CD8-positive, alpha-beta memory T cell (primary cell): ENCODE measurements around the gene CRLF1. TPM values are rescaled to one million over a fixed set of nuclear protein-coding genes. Genes with fewer than 3 reads are reported as not detected.

Experiments used
- CTCF ChIA-PET: fragments of 350-600 bp; sonication (Branson Sonifier 250); formaldehyde crosslinking; loops from one replicate; lab custom pipeline; 2021; ENCODE audit warnings: antibody characterized with exemption; lab: Charles Lee
- POLR2A ChIA-PET: fragments of 350-600 bp; sonication (Branson Sonifier 250); formaldehyde crosslinking; loops from one replicate; lab custom pipeline; 2021; ENCODE audit warnings: antibody characterized with exemption; lab: Charles Lee
- DNase-seq, 5 donors: peaks; one replicate each; pipeline versions ENCODE4 v3.0.0 to v3.0.0-alpha.2; 2020 to 2022; ENCODE audit warnings: mixed read lengths in 1 of 5
- H3K27ac ChIP-seq: one replicate; pipeline ENCODE4 v1.7.0; 2013; ENCODE audit warnings: low read depth, mild to moderate bottlenecking, low read length, moderate library complexity
- H3K27me3 ChIP-seq: 2 replicates; pipeline ENCODE4 v1.7.0; 2013; ENCODE audit warnings: low read length, mild to moderate bottlenecking; ENCODE audit not compliant: insufficient read depth, poor library complexity, severe bottlenecking
- H3K36me3 ChIP-seq: 2 replicates; pipeline ENCODE4 v1.7.0; 2013; ENCODE audit warnings: mild to moderate bottlenecking, low read length, moderate library complexity; ENCODE audit not compliant: insufficient read depth
- H3K4me1 ChIP-seq: 2 replicates; pipeline ENCODE4 v1.7.0; 2013; ENCODE audit warnings: mild to moderate bottlenecking, low read length, moderate library complexity; ENCODE audit not compliant: insufficient read depth
- H3K4me3 ChIP-seq: 2 replicates; pipeline ENCODE4 v1.7.0; 2013; ENCODE audit warnings: mild to moderate bottlenecking, low read length
- H3K9me3 ChIP-seq: 2 replicates; pipeline ENCODE4 v1.7.0; 2013; ENCODE audit warnings: mild to moderate bottlenecking, low read length
- H3K27ac Mint-ChIP-seq, 8 donors: one replicate each; pipeline ENCODE4 v1.8.0; 2020 to 2021; ENCODE audit warnings: mixed read lengths in 8 of 8, mild to moderate bottlenecking in 6 of 8, inconsistent platforms in 3 of 8, moderate library complexity in 3 of 8
- H3K27me3 Mint-ChIP-seq, 2 donors: one replicate each; pipeline ENCODE4 v1.8.0; 2020 to 2021; ENCODE audit warnings: mixed read lengths in 2 of 2, mild to moderate bottlenecking in 1 of 2, moderate library complexity in 1 of 2
- H3K36me3 Mint-ChIP-seq, 3 donors: one replicate each; pipeline ENCODE4 v1.8.0; 2020 to 2021; ENCODE audit warnings: mixed read lengths in 3 of 3, inconsistent platforms in 1 of 3, mild to moderate bottlenecking in 1 of 3
- H3K4me1 Mint-ChIP-seq, 3 donors: one replicate each; pipeline ENCODE4 v1.8.0; 2020 to 2021; ENCODE audit warnings: mixed read lengths in 3 of 3, inconsistent platforms in 1 of 3, mild to moderate bottlenecking in 1 of 3
- H3K4me3 Mint-ChIP-seq, 7 donors: one replicate each; pipeline ENCODE4 v1.8.0; 2020 to 2021; ENCODE audit warnings: mixed read lengths in 7 of 7, mild to moderate bottlenecking in 6 of 7, moderate library complexity in 4 of 7, inconsistent platforms in 2 of 7
- H3K9me3 Mint-ChIP-seq, 5 donors: one replicate each; pipeline ENCODE4 v1.8.0; 2020 to 2022; ENCODE audit warnings: mixed read lengths in 5 of 5, mild to moderate bottlenecking in 3 of 5, moderate library complexity in 2 of 5, inconsistent platforms in 1 of 5
- polyA plus RNA-seq: library from polyadenylated mRNA; unstranded; fragments of 300-500 nt; fragmentation: Illumina TruSeq; gene quantifications from one replicate; pipeline ENCODE4 v1.2.3, GENCODE V29; 2021
- total RNA-seq, 2 experiments: library from RNA; stranded (reverse); gene quantifications; one replicate each; pipeline ENCODE4 v1.2.3, GENCODE V29; 2021

The CRLF1 gene
- total and polyA plus RNA-seq, 3 experiments from 2014 or later: not detected

GRCh38 chr19:18557411-18558201 lies 49.0 kb downstream of the CRLF1 start, which contains the start of gene KXD1:
Gene KXD1 (plus strand): TSS chr19:18557870. CDS start chr19:18562057, 4,187 bp downstream.
- H3K9me3 Mint-ChIP-seq: no peaks in the 10 kb centered on the region
- H3K4me3 ChIP-seq: peak within 1 kb of the TSS; percentile 98
- peaks cover 18 to 34% (median 29%) of the 10 kb centered on the region in 3 donors for H3K4me1 Mint-ChIP-seq
- H3K4me1 ChIP-seq: peaks cover 23% of the 10 kb centered on the region
- H3K36me3 Mint-ChIP-seq: peaks cover 0 to 21% (median 0%) of the 10 kb centered on the region in 3 donors
- H3K36me3 ChIP-seq: peaks cover 1% of the 10 kb centered on the region
- CTCF ChIA-PET: interaction anchor here (0.9 to 2.4 kb wide), 9 partner anchors 12 to 104 kb away, joined by 3 to 9 read pairs (median 4); partner anchors contain the start of genes FKBP8 and REX1BD
- peak within 1 kb of the TSS; percentile 93 to 99 (median 98) for H3K27ac Mint-ChIP-seq
- peak; percentile 96 to 99 (median 98) for DNase-seq
- H3K27me3 ChIP-seq: no peaks in the 10 kb centered on the region
- H3K9me3 ChIP-seq: no peaks in the 10 kb centered on the region
- H3K4me3 Mint-ChIP-seq: peak within 1 kb of the TSS; percentile 90 to 94 (median 92)
- H3K27ac ChIP-seq: peak within 1 kb of the TSS; percentile 96
- POLR2A ChIA-PET: interaction anchor here (0.5 to 3.9 kb wide), 19 partner anchors 9 to 807 kb away, joined by 3 to 43 read pairs (median 6); partner anchors contain the start of genes COPE, DDX49, ELL and FKBP8
- no peaks in the 10 kb centered on the region for H3K27me3 Mint-ChIP-seq

- Mint-ChIP-seq H3K27ac (no peak overlapping the region), H3K36me3 (no peaks in the 10 kb centered on the region), H3K4me1 (no peaks in the 10 kb centered on the region), H3K4me3 (no peak overlapping the region), H3K9me3 (no peaks in the 10 kb centered on the region), H3K27me3 (no peaks in the 10 kb centered on the region)
- Histone ChIP-seq H3K36me3 (no peaks in the 10 kb centered on the region), H3K27ac (no peak overlapping the region), H3K9me3 (no peaks in the 10 kb centered on the region), H3K27me3 (no peaks in the 10 kb centered on the region), H3K4me3 (no peak overlapping the region), H3K4me1 (no peaks in the 10 kb centered on the region)
- ChIA-PET POLR2A (no interaction called here), CTCF (interaction anchor here (0.7 to 1.5 kb wide), 3 partner anchors 12 to 273 kb away, joined by 3 read pairs; no protein-coding TSS in a partner anchor)
- no peak for DNase-seq
Observed at GRCh38 chr19:18551631-18552030, 55.0 kb downstream of the CRLF1 start.

- DNase-seq: peak; percentile 52 to 86 (median 59)
- Histone ChIP-seq H3K4me3 (peak overlapping the region; percentile 42), H3K36me3 (no peaks in the 10 kb centered on the region), H3K27ac (peak overlapping the region; percentile 55), H3K27me3 (no peaks in the 10 kb centered on the region), H3K9me3 (no peaks in the 10 kb centered on the region), H3K4me1 (peaks cover 17% of the 10 kb centered on the region)
- Mint-ChIP-seq H3K4me3 (peak overlapping the region; percentile 86 to 97 (median 93)), H3K27me3 (no peaks in the 10 kb centered on the region), H3K9me3 (no peaks in the 10 kb centered on the region), H3K36me3 (peaks cover 0 to 38% (median 0%) of the 10 kb centered on the region in 3 donors), H3K4me1 (peaks cover 17 to 30% (median 19%) of the 10 kb centered on the region in 3 donors), H3K27ac (peak overlapping the region; percentile 80 to 99 (median 96))
- POLR2A ChIA-PET: interaction anchor here (0.5 to 1.7 kb wide), 6 partner anchors 12 to 50 kb away, joined by 3 to 16 read pairs (median 4); partner anchors contain the start of genes KXD1 and REX1BD
- CTCF ChIA-PET: interaction anchor here (1.0 to 1.6 kb wide), 7 partner anchors 14 to 45 kb away, joined by 3 to 10 read pairs (median 6); partner anchors contain the start of genes KXD1, REX1BD and UBA52
Observed at GRCh38 chr19:18543814-18544475, 62.7 kb downstream of the CRLF1 start.

Other genes starting within 250 kb of the CRLF1 start
- under 1 TPM; 0.28 to 0.29 TPM for gene GDF15, start 220.6 kb downstream of the CRLF1 start, total RNA-seq
- not detected for gene GDF15, start 220.6 kb downstream of the CRLF1 start, polyA plus RNA-seq
- gene LRRC25, start 209.2 kb downstream of the CRLF1 start, total RNA-seq: under 1 TPM; 0.26 to 0.31 TPM
- not detected for gene LRRC25, start 209.2 kb downstream of the CRLF1 start, polyA plus RNA-seq
- gene SSBP4, start 187.4 kb downstream of the CRLF1 start, total RNA-seq: 100 to 1,000 TPM; 111 to 131 TPM
- gene SSBP4, start 187.4 kb downstream of the CRLF1 start, polyA plus RNA-seq: 108 TPM
- 10 to 100 TPM; 18.2 to 20.3 TPM for gene ISYNA1, start 168.7 kb downstream of the CRLF1 start, total RNA-seq
- 33.2 TPM for gene ISYNA1, start 168.7 kb downstream of the CRLF1 start, polyA plus RNA-seq
- gene ELL, start 84.7 kb downstream of the CRLF1 start, total RNA-seq: 10 to 100 TPM; 24.4 to 25.5 TPM
- gene ELL, start 84.7 kb downstream of the CRLF1 start, polyA plus RNA-seq: 22.1 TPM
- 100 to 1,000 TPM; 161 to 170 TPM for gene FKBP8, start 63.2 kb downstream of the CRLF1 start, total RNA-seq
- 138 TPM for gene FKBP8, start 63.2 kb downstream of the CRLF1 start, polyA plus RNA-seq
- gene KXD1, start 48.9 kb downstream of the CRLF1 start, total RNA-seq: 100 to 1,000 TPM; 127 to 128 TPM
- 84.4 TPM for gene KXD1, start 48.9 kb downstream of the CRLF1 start, polyA plus RNA-seq
- gene UBA52, start 34.9 kb downstream of the CRLF1 start, total RNA-seq: 1,000 to 10,000 TPM; 1,684 to 1,700 TPM
- gene UBA52, start 34.9 kb downstream of the CRLF1 start, polyA plus RNA-seq: 1,487 TPM
- 100 to 1,000 TPM; 107 to 110 TPM for gene REX1BD, start 18.0 kb downstream of the CRLF1 start, total RNA-seq
- 169 TPM for gene REX1BD, start 18.0 kb downstream of the CRLF1 start, polyA plus RNA-seq
- not detected for gene TMEM59L, start 6.1 kb upstream of the CRLF1 start, total RNA-seq
- not detected for gene TMEM59L, start 6.1 kb upstream of the CRLF1 start, polyA plus RNA-seq
- 10 to 100 TPM; 12.4 to 12.8 TPM for gene KLHL26, start 30.2 kb upstream of the CRLF1 start, total RNA-seq
- gene KLHL26, start 30.2 kb upstream of the CRLF1 start, polyA plus RNA-seq: 5.1 TPM
- 1 to 10 TPM; 6.7 to 7.1 TPM for gene CRTC1, start 76.9 kb upstream of the CRLF1 start, total RNA-seq
- 1.3 TPM for gene CRTC1, start 76.9 kb upstream of the CRLF1 start, polyA plus RNA-seq
- not detected for gene COMP, start 184.5 kb upstream of the CRLF1 start, total RNA-seq
- not detected for gene COMP, start 184.5 kb upstream of the CRLF1 start, polyA plus RNA-seq
- gene UPF1, start 225.2 kb upstream of the CRLF1 start, total RNA-seq: 10 to 100 TPM; 96.8 to 97.2 TPM
- gene UPF1, start 225.2 kb upstream of the CRLF1 start, polyA plus RNA-seq: 24.6 TPM